GM18951 (cell line): ENCODE data around the gene RASL11A.

Experiments
- POLR2A ChIP-seq: IDR thresholded peaks from 4 replicates; pipeline ENCODE4 v1.6.1; 2011; ENCODE audit warnings: mild to moderate bottlenecking; ENCODE audit not compliant: insufficient read length, insufficient read depth; ENCODE audit errors: extremely low read depth
- in situ Hi-C: fragments of 300-500 bp; cut with MboI; formaldehyde crosslinking; loops from one replicate; pipeline ENCODE4 v1.12.0; 2022; ENCODE audit warnings: low sequenced_read_pairs, mixed read lengths, inconsistent platforms; ENCODE audit not compliant: unreplicated experiment

Gene RASL11A

DNA sequence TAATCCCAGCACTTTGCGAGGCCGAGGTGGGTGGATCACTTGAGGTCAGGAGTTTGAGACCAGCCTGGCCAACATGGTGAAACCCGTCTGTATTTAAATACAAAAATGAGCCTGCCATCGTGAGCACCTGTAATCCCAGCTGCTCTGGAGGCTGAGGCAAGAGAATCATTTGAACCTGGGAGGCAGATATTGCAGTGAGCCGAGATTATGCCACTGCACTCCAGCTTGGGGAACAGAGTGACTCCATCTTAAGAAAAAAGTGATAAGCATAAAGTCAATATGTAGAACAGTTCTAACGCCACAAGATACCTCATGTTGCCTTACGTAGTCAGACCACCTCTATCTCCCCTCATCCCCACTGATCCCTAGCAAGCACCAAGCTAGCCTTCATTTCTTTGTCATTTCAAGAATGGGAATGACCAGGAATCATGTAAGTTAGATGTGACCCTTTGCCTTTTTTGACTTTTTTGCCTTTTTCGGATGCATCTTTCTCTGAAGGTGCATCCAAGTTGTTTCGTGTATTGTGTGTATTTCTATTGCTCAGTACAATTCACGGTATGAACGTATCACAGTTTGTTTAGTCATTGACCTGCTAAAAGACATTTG lies 12.9 kb upstream of the RASL11A start:
- peak; percentile 26 for TF ChIP-seq POLR2A
- in situ Hi-C loops = no loop called here

GRCh38 chr13:27258637-27259386 lies 11.8 kb upstream of the RASL11A start:
- in situ Hi-C loops = no loop called here

DNA sequence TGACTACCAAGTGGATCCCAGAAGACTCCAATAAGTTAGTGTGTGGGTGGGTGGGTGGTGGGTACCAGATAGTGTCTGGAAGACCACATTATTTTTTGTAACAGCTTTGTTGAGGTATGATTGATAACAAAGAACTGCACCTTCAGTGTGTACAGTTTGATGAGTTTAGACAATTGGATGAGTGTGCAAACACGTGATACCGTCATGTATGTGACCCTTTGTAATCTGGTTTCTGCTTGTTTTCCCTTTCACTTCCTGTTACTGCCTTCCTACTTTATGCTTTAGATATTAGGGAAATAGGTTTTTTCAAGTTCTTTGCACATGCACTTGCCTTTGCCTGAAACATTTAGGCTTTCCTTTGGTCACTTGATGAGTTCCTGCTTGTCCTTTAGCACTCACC lies 10.8 kb upstream of the RASL11A start:
- no peak for TF ChIP-seq POLR2A
- in situ Hi-C loops = no loop called here

More at GRCh38 chr13:27258637-27259386, 11.8 kb upstream of the RASL11A start:
- no peak for TF ChIP-seq POLR2A

- in situ Hi-C loops = no loop called here
- TF ChIP-seq POLR2A = no peak
Observed at GRCh38 chr13:27261396-27261795, 9.2 kb upstream of the RASL11A start.

GRCh38 chr13:27263438-27263837 lies 7.2 kb upstream of the RASL11A start:
- in situ Hi-C loops = no loop called here
- no peak for TF ChIP-seq POLR2A

GRCh38 chr13:27264181-27264580 lies 6.4 kb upstream of the RASL11A start:
- no peak for TF ChIP-seq POLR2A
- in situ Hi-C loops = no loop called here

DNA sequence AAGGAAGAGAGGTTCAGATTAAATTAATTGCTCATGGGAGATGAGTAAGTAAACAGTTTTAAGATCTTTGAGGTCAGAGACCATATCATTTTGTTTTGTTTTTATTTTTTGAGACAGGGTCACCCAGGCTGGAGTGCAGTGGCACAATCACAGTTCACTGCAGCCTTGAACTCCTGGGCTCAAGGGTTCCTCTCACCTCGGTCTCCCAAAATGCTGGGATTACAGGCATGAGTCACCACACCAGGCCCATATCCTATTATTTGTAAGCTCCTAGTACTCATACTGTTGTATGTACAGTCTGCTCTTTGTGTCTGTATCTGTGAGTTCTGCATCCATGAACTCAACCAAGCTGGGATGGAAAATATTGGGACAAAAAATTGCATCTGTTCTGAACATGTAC lies 6.0 kb upstream of the RASL11A start:
- in situ Hi-C loops = no loop called here
- TF ChIP-seq POLR2A = no peak

- TF ChIP-seq POLR2A = no peak
Observed at GRCh38 chr13:27266917-27267316, 3.7 kb upstream of the RASL11A start.

DNA sequence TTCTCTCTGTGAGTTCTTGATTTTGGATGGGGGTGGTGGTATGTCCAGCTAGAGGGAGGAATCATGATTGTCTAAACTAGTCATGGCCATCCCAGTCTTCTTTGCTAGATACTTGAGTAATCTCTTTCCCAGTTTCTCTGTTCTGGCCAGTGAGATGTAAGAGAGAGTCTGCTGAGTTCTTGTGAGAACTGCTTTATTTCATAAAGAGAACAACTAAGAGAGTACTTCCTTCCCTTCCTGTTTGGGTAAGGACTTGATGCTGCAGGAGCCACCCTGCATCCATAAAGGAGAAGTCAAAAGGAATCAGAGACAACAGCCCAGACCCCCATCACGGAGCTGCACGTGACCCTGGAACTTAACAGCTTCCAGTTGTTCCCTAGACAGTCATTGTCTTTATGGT lies 3.0 kb upstream of the RASL11A start:
- in situ Hi-C loops = no loop called here
- TF ChIP-seq POLR2A = no peak

More at GRCh38 chr13:27266917-27267316, 3.7 kb upstream of the RASL11A start:
- in situ Hi-C loops = no loop called here

GRCh38 chr13:27269114-27269665 lies 1.4 kb upstream of the RASL11A start:
- in situ Hi-C loops = no loop called here
- TF ChIP-seq POLR2A = no peak

- TF ChIP-seq POLR2A = no peak
- in situ Hi-C loops = loop anchor here (10.0 kb wide), 1 partner anchor 287 kb away; no protein-coding TSS in a partner anchor
Observed at GRCh38 chr13:27271570-27272096, 1.0 kb downstream of the RASL11A start.

DNA sequence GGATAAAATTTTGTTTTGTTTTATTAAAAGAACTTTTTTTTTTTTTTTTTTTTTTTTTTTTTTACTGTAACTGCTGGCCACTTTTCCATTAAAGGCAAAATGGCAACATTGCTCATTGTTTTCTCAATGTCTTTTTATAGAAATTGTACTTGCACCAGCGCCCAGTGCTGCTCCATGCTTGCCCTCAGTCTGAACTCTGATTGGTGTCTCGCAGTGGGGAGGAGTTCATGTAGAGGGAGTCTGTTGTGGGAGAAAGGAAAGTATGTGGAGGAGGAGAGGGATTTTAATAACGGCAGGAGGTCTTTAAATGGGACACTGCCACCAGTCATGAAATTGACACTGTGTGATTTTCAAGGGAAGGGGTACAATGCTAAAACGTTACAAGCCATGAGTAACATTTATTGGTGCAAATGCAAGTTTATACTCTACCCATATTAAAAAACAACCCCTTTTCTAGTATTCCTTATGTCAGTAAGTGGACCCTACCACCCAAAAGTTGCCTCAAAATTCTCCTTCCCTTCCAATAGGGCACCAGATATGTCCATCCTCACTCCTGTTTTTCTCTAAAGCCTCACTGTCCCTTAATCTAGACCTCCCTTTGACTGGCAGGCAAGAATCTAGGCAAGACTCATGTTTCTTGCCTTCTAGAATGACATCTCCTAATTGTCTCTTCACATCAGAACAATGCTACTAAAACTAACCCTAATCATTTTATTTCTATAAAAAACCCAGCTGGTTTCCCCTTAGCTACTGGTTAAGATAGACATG lies 3.2 kb downstream of the RASL11A start:
- no peak for TF ChIP-seq POLR2A
- in situ Hi-C loops = loop anchor here (10.0 kb wide), 1 partner anchor 289 kb away; no protein-coding TSS in a partner anchor

GRCh38 chr13:27274631-27275030 lies 4.0 kb downstream of the RASL11A start:
- no peak for TF ChIP-seq POLR2A
- in situ Hi-C loops = loop anchor here (10.0 kb wide), 1 partner anchor 290 kb away; no protein-coding TSS in a partner anchor
